HepG2 (cell line): ENCODE measurements around the gene TMEM132E. TPM values are rescaled to one million over a fixed set of nuclear protein-coding genes. Genes with fewer than 3 reads are reported as not detected.

Source experiments
- CBX2 ChIP-seq, 2 experiments: fragments of 200-600 bp in 1 of 2; sonication (generic); formaldehyde crosslinking in 1 of 2; IDR thresholded peaks; 2 replicates each; pipeline versions ENCODE4 v1.7.0 to v1.8.1; 2018 to 2022; ENCODE audit warnings: low read depth in 2 of 2, low read length in 1 of 2, mild to moderate bottlenecking in 1 of 2, missing genetic modification reagents in 1 of 2
- FOXA1 ChIP-seq, 2 experiments: fragments of 450-650 bp in 1 of 2; sonication (generic) in 1 of 2; formaldehyde crosslinking in 1 of 2; IDR thresholded peaks; 2 replicates each; pipeline versions ENCODE4 v1.4.0 to v1.6.1; 2016 to 2020; ENCODE audit warnings: missing genetic modification reagents in 1 of 2
- JDP2 ChIP-seq: sonication (generic); formaldehyde crosslinking; IDR thresholded peaks from 2 replicates; pipeline ENCODE4 v1.8.1; 2022; ENCODE audit warnings: missing genetic modification reagents, borderline replicate concordance
- LCORL ChIP-seq, 2 experiments: fragments of 450-650 bp in 1 of 2; sonication (generic) in 1 of 2; formaldehyde crosslinking in 1 of 2; IDR thresholded peaks; 2 replicates each; pipeline versions ENCODE4 v1.5.0 to v1.6.1; 2017 to 2020; ENCODE audit warnings: antibody characterized with exemption in 1 of 2, missing genetic modification reagents in 1 of 2
- MIXL1 ChIP-seq: IDR thresholded peaks from 2 replicates; pipeline ENCODE4 v1.6.1; 2016
- MTF2 ChIP-seq: sonication (generic); formaldehyde crosslinking; IDR thresholded peaks from 2 replicates; pipeline ENCODE4 v1.5.0; 2020; ENCODE audit warnings: missing genetic modification reagents, borderline replicate concordance
- POLR2G ChIP-seq: fragments of 200-400 bp; formaldehyde crosslinking; IDR thresholded peaks from 2 replicates; pipeline ENCODE4 v1.6.1; 2018; ENCODE audit warnings: mild to moderate bottlenecking, low read depth, low read length, moderate library complexity
- TCF7 ChIP-seq: sonication (generic); IDR thresholded peaks from 2 replicates; pipeline ENCODE4 v1.6.1; 2016; ENCODE audit warnings: antibody characterized with exemption, low read depth
- ZBTB8A ChIP-seq: sonication (generic); formaldehyde crosslinking; IDR thresholded peaks from 2 replicates; pipeline ENCODE4 v1.4.0; 2020; ENCODE audit warnings: mild to moderate bottlenecking, low read depth, missing genetic modification reagents, borderline replicate concordance
- ZMYM2 ChIP-seq: sonication (generic); formaldehyde crosslinking; IDR thresholded peaks from 2 replicates; pipeline ENCODE4 v1.8.0; 2022; ENCODE audit warnings: mild to moderate bottlenecking, missing genetic modification reagents
- ZNF224 ChIP-seq: sonication (generic); formaldehyde crosslinking; IDR thresholded peaks from 2 replicates; pipeline ENCODE4 v1.5.0; 2020; ENCODE audit warnings: mild to moderate bottlenecking, missing genetic modification reagents
- ZNF737 ChIP-seq: sonication (generic); formaldehyde crosslinking; IDR thresholded peaks from 2 replicates; pipeline ENCODE4 v1.5.0; 2020; ENCODE audit warnings: missing genetic modification reagents, mild to moderate bottlenecking, borderline replicate concordance
- ZNF776 ChIP-seq: sonication (generic); formaldehyde crosslinking; IDR thresholded peaks from 2 replicates; pipeline ENCODE4 v1.4.0; 2020; ENCODE audit warnings: mild to moderate bottlenecking, missing genetic modification reagents
- polyA plus RNA-seq, 8 experiments: library from polyadenylated mRNA; depleted of rRNA in 3 of 8; stranded (reverse) in 7 of 8; unstranded in 1 of 8; fragments of >200 nt; fragmentation: Illumina TruSeq in 4 of 8; extraction: Trizol in 4 of 8; gene quantifications; 2 replicates each; pipeline versions ENCODE4 v1.2.1 to v1.2.3, GENCODE V29; 2011 to 2016; ENCODE audit warnings: low read depth in 4 of 8, missing spikeins in 1 of 8, mixed read lengths in 1 of 8; ENCODE audit not compliant: insufficient read depth in 1 of 8
- total RNA-seq, 5 experiments: library from RNA; depleted of rRNA; stranded (reverse); fragments of >200 nt; fragmentation: Illumina TruSeq; extraction: Trizol; gene quantifications; 2 replicates each; pipeline ENCODE4 v1.2.3, GENCODE V29; 2016; ENCODE audit warnings: low read depth in 1 of 5
- TF ChIP-seq, protein P1 (sequence below): sonication (generic); formaldehyde crosslinking; IDR thresholded peaks from 2 replicates; pipeline ENCODE4 v1.4.0; 2020; ENCODE audit warnings: missing genetic modification reagents

TMEM132E gene
- total and polyA plus RNA-seq, 2 of the 13 experiments (the other 11 are each of a cell fraction or from before 2014, with no cell fraction given), result not detected

DNA sequence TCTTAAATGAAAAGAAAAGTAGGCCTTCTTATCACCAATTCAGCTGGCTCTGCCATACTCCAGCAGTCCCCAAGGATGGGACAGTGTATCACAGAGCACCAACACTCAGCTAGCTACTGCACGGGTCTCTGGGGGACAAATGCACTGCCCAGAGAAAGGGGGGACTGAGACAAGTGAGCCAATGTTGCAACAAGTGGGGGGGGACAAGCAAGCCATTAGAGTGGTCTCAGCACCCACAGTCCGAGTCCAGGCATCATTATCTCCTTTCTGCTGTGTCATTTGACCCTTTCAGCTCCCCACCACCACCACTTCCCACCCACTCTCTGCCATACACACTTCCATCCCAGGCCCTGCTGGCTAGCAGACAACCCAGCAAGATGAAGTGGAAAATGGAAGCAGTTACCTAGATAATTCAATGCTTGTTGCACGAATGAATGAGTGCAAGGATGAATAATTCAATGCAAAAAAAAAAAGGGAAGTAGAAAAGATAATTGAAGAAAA is 7.0 kb downstream of the TMEM132E start (continued):
- no peak for TF ChIP-seq LCORL (IDR thresholded peaks at IDR 0.05)
- no peak for TF ChIP-seq LCORL (CRISPR knock-in tag; IDR thresholded peaks at IDR 0.05)
- no peak for TF ChIP-seq ZNF776 (CRISPR knock-in tag)
- no peak for TF ChIP-seq TCF7
- TF ChIP-seq ZMYM2, result no peak
- no peak for TF ChIP-seq ZBTB8A (CRISPR knock-in tag)
- TF ChIP-seq CBX2 (IDR thresholded peaks at IDR 0.05; ENCODE audit: low read depth, low read length), result no peak
- TF ChIP-seq CBX2 (CRISPR knock-in tag; IDR thresholded peaks at IDR 0.05; ENCODE audit: low read depth), result no peak
- TF ChIP-seq, protein P1, sequence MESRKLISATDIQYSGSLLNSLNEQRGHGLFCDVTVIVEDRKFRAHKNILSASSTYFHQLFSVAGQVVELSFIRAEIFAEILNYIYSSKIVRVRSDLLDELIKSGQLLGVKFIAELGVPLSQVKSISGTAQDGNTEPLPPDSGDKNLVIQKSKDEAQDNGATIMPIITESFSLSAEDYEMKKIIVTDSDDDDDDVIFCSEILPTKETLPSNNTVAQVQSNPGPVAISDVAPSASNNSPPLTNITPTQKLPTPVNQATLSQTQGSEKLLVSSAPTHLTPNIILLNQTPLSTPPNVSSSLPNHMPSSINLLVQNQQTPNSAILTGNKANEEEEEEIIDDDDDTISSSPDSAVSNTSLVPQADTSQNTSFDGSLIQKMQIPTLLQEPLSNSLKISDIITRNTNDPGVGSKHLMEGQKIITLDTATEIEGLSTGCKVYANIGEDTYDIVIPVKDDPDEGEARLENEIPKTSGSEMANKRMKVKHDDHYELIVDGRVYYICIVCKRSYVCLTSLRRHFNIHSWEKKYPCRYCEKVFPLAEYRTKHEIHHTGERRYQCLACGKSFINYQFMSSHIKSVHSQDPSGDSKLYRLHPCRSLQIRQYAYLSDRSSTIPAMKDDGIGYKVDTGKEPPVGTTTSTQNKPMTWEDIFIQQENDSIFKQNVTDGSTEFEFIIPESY (CRISPR knock-in tag), result no peak
- no peak for TF ChIP-seq FOXA1 (IDR thresholded peaks at IDR 0.05)
- no peak for TF ChIP-seq FOXA1 (CRISPR knock-in tag; IDR thresholded peaks at IDR 0.05)
- TF ChIP-seq ZNF737 (CRISPR knock-in tag), result no peak
- no peak for TF ChIP-seq JDP2 (CRISPR knock-in tag)
- TF ChIP-seq ZNF224 (CRISPR knock-in tag), result no peak
- TF ChIP-seq MTF2, result no peak
- no peak for TF ChIP-seq POLR2G
- TF ChIP-seq MIXL1 (CRISPR knock-in tag), result no peak
